GM19395 (cell line): ENCODE measurements around the gene TBC1D4.
A peak's percentile ranks its signal among the peaks of the same experiment; 100 is the strongest.
"Not testable (repeated sequence)": the region's sequence is repeated elsewhere in the genome, so short reads cannot be mapped to it uniquely, and the experiment has no call there.

Source experiments
- ATAC-seq: cut with Tn5 transposase; IDR thresholded peaks from one replicate; pipeline ENCODE4 v1.9.1; 2021; ENCODE audit warnings: mild to moderate bottlenecking, moderate library complexity; ENCODE audit not compliant: unreplicated experiment

Gene TBC1D4

DNA sequence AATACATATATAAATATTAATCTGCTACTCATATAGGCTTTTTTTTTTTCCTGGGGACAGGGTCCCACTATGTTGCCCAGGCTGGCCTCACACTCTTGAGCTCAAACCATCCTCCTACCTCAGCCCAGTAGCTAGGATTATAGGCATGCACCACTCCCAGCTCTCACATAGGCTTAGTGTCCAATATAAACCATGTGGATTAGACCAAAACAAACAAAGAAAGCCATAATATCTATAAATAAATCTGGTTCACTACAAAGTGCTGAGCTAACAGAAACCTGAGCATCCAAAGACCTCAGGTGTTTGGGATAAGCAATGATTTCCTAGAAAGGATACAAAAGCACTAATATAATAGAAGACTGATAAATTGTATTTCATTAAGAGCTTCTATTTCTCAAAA, 26.0 kb downstream of the TBC1D4 start:
- no peak for ATAC-seq

DNA sequence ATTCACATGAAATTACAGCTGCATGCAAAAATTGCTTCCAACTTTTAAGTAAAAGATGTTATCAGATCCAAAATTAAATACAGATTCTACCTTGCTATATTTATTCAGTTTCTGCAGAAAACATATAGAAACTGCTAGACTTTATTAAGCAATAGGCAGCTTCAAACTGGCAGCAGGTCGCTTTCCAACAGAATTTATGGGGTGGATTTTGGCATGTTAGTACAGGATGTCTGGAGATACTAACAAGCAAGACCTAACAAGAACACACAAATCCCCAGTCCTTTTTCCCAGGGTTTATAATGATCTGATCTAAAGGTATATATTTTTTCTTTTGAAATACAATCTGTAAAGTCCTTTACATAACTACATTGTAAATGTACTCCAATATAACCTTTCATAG, 27.5 kb downstream of the TBC1D4 start:
- ATAC-seq, result no peak

DNA sequence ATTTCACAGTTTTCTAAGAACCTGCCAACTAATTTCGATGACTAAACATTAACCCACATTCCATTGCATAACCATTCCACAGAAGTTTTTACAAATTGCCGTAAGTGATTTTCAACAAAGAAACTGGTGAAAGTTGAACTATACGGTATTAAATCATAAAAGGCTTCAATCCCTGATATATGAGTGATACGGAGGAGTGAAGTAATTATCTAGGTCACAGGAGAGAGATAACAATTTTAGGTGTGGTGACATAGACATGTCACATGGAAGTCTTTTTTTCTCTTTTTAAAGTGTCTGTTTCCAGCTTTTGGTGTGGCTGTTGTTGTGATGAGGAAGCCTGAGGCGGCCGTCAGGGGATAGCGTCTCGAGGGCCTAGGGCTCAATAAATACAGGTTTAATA, 29.4 kb downstream of the TBC1D4 start:
- no peak for ATAC-seq

DNA sequence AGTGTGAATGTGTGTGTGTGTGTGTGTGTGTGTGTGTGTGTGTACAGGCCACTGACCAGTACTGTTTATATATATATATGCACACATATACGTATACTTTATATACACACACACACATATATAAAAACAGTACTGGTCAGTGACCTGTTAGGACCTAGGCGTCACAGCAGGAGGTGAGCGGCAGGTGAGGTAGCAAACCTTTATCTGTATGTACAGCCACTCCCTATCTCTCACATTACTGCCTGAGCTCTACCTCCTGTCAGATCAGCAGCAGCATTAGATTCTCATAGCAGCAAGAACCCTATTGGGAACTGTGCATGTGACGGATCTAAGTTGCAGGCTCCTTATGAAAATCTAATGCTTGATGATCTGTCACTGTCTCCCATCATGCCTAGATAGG, 34.5 kb downstream of the TBC1D4 start:
- no peak for ATAC-seq

GRCh38 chr13:75446874-75447273, 35.1 kb downstream of the TBC1D4 start:
- ATAC-seq, result no peak

GRCh38 chr13:75445717-75446499, 36.1 kb downstream of the TBC1D4 start:
- no peak for ATAC-seq

- ATAC-seq, result no peak
Measured at GRCh38 chr13:75444016-75444415, 38.0 kb downstream of the TBC1D4 start.

DNA sequence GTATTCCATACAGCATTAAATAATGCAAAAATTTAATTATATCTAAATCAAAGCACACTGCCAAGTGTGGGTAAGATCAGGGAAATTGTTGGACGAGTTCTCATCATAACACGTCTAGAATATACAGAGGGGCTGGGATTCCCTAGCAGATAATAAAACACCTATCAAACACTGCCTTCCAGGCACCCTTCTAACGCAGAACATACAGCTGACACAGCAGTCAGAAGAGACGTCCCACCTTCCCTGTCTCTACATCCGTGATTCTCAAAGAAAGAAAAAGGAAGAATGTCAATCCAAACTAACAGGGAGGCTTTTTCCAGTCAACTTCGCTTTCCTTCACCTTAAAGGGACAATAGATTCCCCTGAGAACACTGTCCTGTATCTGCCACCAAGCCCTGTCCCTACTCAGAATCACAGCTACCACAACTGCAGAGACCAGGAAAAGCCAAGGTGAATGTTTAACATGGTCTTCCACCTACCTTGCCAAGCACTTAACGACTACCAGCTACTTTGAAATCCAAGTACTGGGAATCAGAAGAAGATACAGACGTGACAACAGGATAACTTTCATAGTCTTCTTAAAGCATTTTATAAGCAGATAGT, 38.5 kb downstream of the TBC1D4 start:
- no peak for ATAC-seq

DNA sequence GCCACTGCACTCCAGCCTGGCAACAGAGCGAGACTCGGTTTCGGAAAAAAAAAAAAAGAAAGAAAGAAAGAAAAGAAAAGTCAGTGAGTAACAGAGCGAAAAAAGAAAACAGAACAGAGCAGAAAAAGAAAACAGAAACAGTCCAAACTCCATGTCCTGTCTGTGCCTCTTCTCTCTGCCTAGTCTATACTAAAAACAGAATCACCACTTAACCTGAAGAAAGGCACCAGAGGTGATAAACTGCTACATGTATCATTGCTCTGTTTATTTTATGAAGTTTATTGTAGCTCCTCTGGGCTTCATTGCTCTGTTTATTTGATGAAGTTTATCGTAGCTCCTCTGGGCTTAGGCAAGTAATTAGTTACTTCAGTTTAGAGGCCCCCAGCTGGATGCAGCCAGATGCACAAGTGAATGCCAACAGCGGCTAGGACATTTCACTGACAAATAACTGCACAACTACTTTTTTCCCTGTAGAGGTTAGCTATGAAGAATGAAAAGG, 39.2 kb downstream of the TBC1D4 start:
- no peak for ATAC-seq

DNA sequence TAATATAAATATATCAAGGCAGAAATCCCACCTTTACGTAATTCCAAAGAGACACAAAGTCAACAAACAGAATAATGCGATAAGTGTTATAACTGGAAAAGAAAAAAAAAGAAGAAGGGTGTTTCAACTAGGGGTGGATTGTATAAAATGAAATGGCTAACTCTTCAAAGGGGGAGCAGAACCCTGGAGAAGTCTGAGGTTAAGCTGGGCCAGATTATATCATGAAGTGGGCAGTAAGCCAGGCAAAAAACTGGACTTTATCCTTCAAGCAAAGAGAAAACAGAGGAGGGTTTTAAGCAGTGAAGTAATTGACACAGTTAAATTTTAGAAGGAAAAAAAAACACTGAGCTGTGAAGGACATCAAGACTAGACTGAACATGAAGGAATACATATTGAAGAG, 41.9 kb downstream of the TBC1D4 start:
- ATAC-seq, result no peak

DNA sequence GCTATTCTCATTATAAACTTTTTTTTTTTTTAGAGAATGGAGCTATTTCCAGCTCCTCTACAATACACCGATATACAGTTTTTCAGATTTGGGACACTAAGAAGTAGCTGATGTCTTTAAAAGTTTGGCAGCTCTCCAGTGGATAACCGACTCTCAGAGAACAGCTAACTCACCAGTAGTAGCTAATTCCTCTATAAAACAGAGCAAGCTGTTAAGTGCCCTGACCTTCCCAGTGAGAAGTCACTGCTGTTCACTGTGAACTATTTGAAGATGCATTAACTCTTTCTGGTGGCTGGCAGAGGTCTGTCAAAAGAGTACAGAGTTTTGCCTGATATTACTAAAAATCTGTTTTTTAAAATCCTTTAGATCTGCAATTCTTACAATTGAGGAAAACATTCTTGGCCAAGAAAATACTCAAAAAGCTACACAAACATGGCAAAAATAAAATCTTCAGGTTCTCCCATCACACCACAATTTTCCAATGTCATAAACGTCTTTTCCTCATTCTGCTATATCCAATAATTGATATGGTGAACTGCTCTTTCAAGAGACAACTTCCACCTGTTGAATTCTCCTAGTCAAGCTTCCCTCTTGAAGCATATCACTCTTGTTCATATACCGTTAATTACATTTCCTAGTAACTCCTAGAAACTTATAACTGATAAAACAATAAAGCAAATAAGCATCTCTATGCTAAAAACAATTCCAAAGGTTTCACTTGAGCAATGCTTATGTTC, 44.2 kb downstream of the TBC1D4 start:
- no peak for ATAC-seq

DNA sequence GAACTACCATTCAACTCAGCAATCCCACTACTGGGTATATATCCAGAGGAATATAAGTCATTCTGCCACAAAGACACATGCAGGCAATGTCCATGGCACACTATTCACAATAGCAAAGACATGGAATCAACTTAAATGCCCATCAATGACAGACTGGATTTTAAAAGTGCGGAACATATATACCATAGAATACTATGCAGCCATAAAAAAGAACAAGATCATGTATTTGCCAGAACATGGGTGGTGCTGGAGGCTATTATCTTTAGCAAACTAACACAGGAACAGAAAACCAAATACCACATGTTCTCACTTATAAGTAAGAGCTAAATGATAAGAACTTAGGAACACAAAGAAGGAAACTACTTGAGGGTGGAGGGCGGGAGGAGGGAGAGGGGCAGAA, 47.8 kb downstream of the TBC1D4 start:
- not testable (repeated sequence) for ATAC-seq

GRCh38 chr13:75432811-75433244, 49.1 kb downstream of the TBC1D4 start:
- ATAC-seq, result no peak

- ATAC-seq, result no peak
Measured at GRCh38 chr13:75432045-75432444, 49.9 kb downstream of the TBC1D4 start.

DNA sequence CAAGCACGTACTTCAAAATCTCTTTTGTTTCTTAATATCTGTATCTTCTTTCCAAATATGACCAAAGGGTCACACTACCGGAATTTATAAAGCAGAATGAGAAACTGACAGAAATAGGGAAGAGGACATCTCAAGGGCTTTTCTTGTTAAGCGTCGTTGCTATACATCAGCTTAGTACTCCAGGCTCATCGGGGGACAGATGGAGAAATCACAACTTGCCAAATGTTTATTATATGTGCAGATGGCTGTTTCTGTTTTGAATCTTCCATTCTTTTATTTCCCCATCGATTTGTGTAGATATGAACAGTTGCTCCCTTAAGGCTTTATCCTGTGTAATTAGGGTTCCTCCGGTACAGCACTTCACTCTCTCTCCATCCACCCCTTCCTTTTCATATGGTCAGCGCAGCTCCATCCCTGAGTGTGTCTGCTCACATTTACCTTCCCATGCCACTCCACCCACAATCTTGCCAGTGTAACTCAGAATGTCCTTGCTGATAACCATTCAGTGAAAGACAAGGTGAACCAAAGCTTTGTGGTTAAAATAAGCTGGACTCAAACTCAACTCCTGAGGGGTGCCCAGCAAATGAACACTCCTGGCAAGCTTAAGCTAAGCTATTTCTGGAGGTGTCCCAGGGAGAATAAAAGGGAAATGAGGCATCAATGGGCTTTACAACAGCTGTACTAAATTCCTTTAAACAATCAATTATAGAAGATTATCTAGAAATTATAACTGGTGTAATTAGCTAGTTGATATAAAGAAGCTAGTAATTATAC, 51.3 kb downstream of the TBC1D4 start:
- ATAC-seq, result no peak

DNA sequence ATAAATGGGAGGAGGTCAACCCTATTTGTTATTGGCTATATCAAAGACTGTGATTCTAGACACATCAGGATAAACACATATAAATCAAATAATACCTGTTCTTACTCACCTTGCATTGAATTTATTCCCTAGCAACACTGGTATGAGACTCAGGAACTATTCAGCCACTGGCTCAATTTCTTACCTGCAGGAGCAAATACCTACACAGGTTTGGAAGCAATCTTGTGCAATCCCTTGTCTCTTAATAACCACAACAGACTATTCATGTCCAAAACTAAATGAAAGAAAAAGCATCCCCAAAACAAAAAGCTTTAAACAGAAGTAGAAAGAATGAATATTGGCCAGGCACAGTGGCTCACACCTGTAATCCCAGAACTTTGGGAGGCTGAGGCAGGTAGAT, 55.5 kb downstream of the TBC1D4 start:
- ATAC-seq, result no peak

DNA sequence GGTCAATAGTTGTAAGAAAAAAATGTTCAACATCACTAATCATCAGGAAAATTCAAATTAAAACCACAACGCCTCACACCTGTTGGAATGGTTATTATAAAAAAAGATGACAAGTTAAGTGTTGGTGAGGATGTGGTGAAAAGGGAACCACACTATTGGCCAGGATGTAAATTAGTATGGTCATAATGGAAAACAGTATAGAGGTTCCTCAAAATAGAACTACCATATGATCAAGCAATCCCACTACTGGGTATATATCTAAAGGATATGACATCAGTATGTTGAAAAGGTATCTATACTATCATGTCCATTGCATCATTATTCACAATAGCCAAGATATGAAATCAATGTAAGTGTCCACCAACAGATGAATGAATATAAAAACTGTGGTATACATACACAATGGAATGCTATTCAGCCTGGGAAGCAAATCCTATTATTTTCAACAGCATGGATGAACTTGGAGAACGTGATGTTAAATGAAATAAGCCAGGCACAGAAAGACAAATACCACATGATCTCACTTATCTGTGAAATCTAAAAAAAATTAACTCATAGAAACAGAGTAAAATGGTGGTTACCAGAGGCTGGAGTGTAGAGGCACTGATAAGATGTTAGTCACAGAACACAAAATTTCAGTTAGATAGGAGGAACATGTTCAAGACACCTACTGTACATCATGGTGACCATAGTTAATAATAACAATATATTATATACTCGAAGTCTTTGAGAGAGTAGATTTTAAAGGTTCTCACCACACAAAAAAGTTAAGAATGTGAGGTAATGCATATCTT, 56.6 kb downstream of the TBC1D4 start:
- peak; percentile 86 for ATAC-seq

- no peak for ATAC-seq
Measured at GRCh38 chr13:75423946-75424345, 58.0 kb downstream of the TBC1D4 start.

DNA sequence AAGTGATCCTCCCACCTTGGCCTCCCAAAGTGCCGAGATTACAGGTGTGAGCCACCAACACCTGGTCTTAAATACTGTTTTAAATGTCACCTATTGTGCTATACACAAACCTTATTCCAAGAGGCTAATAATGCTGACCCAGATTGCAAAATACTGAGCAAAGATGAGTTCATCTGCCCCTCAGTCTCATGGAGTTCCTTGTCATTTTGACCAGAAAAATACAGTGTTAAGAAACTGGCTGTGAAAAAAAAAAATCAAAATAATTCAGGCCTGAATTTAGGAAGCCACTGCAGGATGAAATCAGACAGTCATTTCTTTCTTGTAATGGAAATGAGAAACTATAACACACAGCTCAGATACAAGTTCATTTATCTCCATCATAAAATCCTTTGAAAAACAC, 59.9 kb downstream of the TBC1D4 start:
- ATAC-seq, result no peak

DNA sequence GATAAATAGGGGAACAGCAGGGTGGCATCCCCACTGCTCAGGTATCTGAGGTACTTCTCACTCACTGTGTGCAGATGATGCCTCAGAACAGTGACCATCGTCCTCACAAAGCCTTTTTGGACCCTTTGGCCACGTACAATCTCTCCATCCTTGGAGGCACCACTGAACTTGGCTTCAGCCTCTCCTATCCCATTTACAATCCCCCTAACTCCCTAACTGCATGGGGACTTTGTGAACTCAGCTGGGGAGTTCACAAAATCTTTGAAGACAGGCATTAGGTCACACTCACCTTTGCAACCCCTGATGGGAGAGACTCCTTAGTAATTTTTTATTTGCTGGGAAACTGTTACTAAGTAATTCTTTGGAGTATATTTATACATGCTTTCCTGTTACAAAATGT, 60.8 kb downstream of the TBC1D4 start:
- ATAC-seq, result no peak
